HEK293 (cell line): ENCODE data around the gene MARCHF5.
"Not testable (repeated sequence)": the region's sequence is repeated elsewhere in the genome, so short reads cannot be mapped to it uniquely, and the experiment has no call there.

ENCODE experiments used
- ZNF24 ChIP-seq: fragments of 450-650 bp; formaldehyde crosslinking; IDR thresholded peaks from 2 replicates; pipeline ENCODE4 v1.5.1; 2016; ENCODE audit warnings: missing biosample characterization, missing genetic modification characterization
- ZNF521 ChIP-seq: fragments of 450-650 bp; formaldehyde crosslinking; IDR thresholded peaks from 2 replicates; pipeline ENCODE4 v1.5.1; 2017; ENCODE audit warnings: missing biosample characterization, mild to moderate bottlenecking, missing genetic modification characterization
- TF ChIP-seq, protein P1 (sequence below): fragments of 450-650 bp; formaldehyde crosslinking; IDR thresholded peaks from 2 replicates; pipeline ENCODE4 v1.5.1; 2016; ENCODE audit warnings: missing biosample characterization, missing genetic modification characterization
- TF ChIP-seq, protein P2 (sequence below): fragments of 450-650 bp; formaldehyde crosslinking; IDR thresholded peaks from 2 replicates; pipeline ENCODE4 v1.5.1; 2017; ENCODE audit warnings: missing biosample characterization, mild to moderate bottlenecking, missing genetic modification characterization, moderate library complexity

DNA sequence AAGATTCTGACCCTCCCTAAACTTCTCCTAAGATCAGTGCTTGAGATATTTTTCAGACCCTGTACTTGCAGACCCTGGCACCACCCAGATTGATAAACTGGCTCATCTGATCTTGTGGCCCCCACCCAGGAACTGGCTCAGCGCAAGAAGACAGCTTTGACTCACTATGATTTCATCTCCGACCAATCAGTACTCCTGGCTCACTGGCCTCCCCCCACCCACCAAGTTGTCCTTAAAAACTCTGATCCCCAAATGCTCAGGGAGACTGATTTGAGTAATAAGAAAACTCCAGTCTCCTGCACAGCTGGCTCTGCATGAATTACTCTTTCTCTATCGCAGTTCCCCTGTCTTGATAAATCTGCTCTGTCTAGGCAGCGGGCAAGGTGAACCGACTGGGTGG lies 111.3 kb downstream of the MARCHF5 start:
- not testable (repeated sequence) for TF ChIP-seq ZNF24, ZNF521 (tag by site-specific recombination)
- TF ChIP-seq, protein P1, sequence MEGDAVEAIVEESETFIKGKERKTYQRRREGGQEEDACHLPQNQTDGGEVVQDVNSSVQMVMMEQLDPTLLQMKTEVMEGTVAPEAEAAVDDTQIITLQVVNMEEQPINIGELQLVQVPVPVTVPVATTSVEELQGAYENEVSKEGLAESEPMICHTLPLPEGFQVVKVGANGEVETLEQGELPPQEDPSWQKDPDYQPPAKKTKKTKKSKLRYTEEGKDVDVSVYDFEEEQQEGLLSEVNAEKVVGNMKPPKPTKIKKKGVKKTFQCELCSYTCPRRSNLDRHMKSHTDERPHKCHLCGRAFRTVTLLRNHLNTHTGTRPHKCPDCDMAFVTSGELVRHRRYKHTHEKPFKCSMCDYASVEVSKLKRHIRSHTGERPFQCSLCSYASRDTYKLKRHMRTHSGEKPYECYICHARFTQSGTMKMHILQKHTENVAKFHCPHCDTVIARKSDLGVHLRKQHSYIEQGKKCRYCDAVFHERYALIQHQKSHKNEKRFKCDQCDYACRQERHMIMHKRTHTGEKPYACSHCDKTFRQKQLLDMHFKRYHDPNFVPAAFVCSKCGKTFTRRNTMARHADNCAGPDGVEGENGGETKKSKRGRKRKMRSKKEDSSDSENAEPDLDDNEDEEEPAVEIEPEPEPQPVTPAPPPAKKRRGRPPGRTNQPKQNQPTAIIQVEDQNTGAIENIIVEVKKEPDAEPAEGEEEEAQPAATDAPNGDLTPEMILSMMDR, result not testable (repeated sequence)
- TF ChIP-seq, protein P2, sequence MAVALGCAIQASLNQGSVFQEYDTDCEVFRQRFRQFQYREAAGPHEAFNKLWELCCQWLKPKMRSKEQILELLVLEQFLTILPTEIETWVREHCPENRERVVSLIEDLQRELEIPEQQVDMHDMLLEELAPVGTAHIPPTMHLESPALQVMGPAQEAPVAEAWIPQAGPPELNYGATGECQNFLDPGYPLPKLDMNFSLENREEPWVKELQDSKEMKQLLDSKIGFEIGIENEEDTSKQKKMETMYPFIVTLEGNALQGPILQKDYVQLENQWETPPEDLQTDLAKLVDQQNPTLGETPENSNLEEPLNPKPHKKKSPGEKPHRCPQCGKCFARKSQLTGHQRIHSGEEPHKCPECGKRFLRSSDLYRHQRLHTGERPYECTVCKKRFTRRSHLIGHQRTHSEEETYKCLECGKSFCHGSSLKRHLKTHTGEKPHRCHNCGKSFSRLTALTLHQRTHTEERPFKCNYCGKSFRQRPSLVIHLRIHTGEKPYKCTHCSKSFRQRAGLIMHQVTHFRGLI (tag by site-specific recombination), result not testable (repeated sequence)
